MM.1S (cell line): ENCODE data around the gene HOXB2.

Source experiments
- EZH2 ChIP-seq: fragments of 300-600 bp; sonication (generic); optimal IDR thresholded peaks from 2 replicates; pipeline ENCODE3; 2017; ENCODE audit warnings: low read depth, mild to moderate bottlenecking, antibody characterized with exemption, low read length, mixed read lengths
- EZH2phosphoT487 ChIP-seq: fragments of 300-600 bp; sonication (generic); IDR thresholded peaks from 2 replicates; pipeline ENCODE4 v1.6.1; 2018; ENCODE audit warnings: antibody characterized with exemption, low read length
- TF ChIP-seq, protein P1 (sequence below): fragments of 300-600 bp; sonication (generic); IDR thresholded peaks from 2 replicates; pipeline ENCODE4 v1.5.1; 2016; ENCODE audit warnings: antibody characterized with exemption, low read length, mixed read lengths

DNA sequence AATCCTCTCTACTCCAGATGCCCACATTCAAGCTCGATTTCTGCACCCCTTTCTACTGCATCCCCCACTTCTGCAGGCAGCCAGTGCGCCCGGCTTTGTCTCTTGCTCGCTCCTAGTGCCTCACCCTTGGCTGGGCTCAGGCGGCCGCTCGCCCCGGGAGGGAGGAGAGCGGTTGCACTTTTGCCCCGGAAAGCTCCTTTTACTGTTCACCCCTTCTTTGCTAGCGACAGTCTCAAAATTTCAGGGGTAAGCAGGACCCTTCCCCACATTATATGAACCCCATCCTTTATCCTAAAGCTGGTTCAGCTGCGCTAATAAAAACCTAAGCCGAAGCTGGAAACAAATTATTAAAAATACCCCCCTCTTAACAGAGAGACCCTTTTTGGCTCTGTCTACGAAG lies 47.7 kb upstream of the HOXB2 start:
- TF ChIP-seq EZH2phosphoT487: no peak
- TF ChIP-seq, protein P1, sequence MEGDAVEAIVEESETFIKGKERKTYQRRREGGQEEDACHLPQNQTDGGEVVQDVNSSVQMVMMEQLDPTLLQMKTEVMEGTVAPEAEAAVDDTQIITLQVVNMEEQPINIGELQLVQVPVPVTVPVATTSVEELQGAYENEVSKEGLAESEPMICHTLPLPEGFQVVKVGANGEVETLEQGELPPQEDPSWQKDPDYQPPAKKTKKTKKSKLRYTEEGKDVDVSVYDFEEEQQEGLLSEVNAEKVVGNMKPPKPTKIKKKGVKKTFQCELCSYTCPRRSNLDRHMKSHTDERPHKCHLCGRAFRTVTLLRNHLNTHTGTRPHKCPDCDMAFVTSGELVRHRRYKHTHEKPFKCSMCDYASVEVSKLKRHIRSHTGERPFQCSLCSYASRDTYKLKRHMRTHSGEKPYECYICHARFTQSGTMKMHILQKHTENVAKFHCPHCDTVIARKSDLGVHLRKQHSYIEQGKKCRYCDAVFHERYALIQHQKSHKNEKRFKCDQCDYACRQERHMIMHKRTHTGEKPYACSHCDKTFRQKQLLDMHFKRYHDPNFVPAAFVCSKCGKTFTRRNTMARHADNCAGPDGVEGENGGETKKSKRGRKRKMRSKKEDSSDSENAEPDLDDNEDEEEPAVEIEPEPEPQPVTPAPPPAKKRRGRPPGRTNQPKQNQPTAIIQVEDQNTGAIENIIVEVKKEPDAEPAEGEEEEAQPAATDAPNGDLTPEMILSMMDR: no peak
- TF ChIP-seq EZH2: no peak
